HG02623 (cell line): ENCODE results near the gene DNAJB14.

ENCODE experiments used
- ATAC-seq: cut with Tn5 transposase; IDR thresholded peaks from one replicate; pipeline ENCODE4 v1.9.1; 2021; ENCODE audit warnings: moderate library complexity; ENCODE audit not compliant: unreplicated experiment

The DNAJB14 gene

DNA sequence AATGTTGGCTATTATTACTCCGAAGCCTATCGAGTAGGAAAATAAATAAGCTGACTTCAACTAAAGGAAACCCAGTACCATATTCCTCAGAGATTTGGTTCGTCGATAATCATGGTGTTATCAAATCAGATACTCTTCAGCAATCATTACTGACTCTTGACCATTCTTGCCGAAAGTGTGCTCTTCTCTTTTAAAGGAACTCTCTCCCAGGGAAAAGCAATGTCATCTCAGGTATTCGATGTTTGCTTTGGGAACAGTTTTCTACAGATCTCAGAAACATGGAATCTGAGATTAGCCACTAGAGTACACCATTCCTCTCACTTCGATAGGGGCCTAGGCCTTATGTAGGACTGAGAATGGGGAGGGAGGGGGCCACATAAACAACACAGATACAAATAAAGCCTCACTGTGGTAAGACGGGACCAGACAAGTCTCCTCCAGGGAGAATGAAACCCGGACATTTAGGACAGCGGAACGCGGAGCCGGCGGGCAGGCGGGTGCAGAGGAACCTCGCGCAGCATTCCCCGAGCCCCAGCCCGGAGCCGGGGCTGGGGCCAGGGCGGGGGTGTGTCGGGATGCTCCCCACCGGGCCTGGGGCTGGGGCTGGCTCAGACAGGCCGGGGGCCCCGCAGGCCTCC, 581 bp downstream of the DNAJB14 start:
- peak; percentile 0 for ATAC-seq

DNA sequence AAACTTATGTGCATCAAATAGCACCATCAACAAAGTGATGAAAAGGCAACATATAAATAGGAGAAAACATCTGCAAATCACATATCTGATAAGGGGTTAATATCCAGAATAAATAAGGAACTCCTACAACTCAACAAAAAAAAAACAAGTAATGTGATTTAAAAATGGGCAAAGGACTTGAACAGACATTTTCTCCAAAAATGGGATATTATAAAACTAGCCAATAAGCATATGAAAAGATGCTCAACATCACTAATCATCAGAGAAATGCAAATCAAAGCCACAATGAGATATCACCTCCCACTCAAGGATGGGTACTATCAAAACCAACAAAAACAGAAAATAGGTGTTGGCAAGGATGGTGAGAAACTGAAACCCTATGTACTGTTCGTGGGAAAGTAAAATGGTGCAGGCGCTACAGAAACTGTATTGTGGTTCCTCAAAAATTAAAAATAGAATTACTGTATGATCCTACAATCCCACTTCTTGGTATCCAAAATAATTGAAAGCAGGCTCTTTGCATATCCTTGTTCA, 2.4 kb downstream of the DNAJB14 start:
- ATAC-seq: no peak

DNA sequence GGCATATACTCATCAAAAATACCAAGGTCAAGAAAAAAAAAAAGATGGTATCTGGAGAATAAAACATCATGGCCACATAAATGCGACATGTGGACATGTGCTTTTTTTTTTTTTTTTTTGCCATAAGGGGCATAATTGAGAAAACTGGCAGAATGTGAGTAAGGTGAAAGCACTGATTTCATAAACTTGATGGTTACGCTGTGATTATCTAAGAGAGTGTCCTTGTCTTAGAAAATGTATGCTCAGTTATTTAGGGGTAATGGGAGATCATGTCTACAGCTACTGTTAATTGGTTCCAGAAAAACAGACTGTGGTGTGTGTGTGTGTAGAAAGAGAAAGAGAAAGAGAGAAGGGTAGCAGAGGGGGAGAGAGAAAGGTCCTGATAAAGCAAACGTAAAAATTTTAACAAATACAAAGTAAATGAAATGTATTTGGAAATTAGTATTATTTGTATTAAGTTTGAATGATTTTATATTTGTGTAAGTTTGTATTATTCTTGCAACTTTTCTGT, 8.1 kb downstream of the DNAJB14 start:
- ATAC-seq: no peak

DNA sequence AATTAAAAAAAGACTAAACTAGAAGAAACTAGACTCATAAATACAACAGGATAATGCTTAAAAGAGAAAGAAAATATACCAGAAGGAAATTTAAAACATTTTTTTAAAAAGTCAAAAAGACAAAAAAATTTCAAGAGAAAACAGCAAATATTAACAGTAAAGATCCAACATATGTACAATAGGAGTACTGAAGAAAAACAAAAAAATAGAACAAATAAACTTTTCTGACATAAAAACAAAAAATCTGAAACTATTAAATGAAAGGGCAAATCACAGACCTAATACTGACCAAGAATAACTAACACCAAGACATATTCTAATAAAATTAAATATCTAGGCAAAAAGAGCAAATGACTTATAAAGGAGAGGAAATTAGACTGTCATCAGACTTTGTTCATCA, 11.5 kb downstream of the DNAJB14 start:
- no peak for ATAC-seq

DNA sequence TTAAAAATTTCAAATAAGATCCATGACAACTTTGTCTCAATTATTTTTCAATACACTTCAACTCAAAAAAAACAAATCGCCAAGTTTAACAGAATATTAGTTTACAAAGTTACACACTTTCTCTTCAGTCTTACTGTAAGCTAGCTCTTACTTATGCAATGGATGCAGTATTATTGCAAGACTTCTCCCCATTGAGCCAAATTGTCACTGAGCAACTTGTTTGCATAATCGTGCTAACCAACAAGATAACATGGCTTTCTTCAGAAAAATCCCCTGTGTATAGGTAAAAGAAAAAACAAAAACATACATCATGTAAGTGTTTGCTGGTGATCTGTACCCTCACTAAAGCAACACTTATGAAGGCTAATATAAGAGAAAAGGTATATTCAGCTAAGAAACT, 18.9 kb downstream of the DNAJB14 start:
- ATAC-seq: no peak

DNA sequence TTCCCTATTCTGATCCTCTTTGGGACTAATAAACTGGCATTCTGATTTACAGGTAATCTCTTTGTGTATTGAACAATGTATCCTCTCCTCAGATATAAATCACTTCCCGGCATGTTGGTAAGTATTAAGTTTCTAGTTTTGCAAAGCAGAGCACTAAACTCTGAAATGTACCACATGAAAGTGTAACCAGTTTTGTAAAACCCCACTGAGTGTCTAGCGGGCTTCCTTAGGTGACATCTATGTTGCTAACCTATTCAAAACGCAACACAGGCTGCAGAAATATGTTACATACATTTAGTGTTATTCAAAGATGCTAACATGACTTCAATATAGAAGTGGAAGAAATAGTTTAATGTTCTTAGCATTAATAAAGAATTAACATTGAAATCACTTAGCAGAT, 25.2 kb downstream of the DNAJB14 start:
- ATAC-seq: no peak

DNA sequence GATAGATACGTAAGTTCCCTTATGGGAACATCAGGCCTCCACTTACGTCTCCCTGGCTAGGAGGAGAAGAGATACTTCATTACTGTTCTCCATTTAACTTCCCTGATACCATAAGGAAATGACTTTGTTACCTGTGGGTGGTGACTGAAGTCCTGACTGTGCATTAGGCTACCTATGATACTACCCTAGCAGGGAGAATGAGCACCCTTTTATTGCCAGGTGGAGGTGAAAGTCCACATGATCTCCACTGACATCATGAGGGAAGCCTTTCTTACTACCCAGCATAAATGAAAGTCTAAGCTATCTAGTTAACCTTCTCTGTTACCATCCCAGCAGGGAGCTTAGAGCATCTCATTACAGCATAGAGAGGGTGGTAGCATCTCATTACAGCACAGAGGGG, 27.8 kb downstream of the DNAJB14 start:
- no peak for ATAC-seq

DNA sequence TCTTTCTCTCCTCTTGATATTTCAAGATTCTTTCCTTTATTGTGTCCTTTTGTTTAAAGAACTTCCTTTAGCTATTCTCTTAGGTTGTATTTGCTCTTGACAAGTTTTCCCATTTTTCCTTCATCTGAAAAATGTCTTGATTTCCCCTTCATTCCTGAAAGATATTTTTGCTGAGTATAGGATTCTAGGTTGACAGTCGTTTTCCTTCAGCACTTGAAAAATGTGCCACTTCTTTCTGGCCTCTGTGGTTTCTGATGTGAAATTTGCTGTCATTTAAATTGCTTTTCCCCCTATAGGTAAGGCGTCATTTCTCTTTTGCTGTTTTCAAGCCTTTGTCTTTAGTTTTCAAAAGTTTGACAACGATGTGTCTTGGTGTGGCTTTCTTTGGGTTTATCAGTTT, 28.8 kb downstream of the DNAJB14 start:
- ATAC-seq: no peak

DNA sequence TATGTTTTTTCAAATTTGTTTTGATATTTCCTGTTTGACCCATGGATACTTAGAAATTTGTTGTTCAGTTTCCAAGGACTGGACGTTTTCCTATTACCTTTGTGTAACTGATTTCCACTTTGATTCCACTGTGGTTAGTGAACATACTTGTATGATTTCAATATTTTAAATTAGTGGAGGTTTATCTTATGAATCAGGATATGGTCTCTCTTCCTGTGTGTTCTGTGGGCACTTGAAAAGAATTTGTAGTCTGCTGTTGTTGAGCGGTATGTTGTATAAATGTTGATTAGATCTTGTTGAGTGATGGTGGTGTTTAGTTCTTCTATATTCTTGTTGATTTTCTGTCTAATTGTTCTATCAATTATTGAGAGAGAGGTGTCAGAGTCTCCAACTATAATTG, 31.0 kb downstream of the DNAJB14 start:
- no peak for ATAC-seq

DNA sequence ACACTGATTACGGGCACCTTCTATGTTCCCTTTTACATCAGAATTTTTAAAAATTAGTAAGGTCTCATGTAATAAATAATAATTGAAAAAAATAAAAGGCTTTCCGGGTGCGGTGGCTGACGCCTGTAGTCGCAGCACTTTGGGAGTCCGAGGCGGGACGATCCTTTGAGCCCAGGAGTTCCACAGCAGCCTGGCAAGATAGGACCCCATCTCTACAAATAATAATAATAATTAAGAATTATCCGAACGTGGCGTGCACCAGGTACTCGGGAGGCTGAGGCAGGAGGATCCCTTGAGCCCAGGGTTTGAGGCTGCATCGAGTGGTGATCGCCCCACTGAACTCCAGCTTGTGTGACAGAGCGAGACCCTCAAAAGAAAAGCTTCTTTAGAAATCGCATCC, 51.4 kb downstream of the DNAJB14 start:
- ATAC-seq: no peak

DNA sequence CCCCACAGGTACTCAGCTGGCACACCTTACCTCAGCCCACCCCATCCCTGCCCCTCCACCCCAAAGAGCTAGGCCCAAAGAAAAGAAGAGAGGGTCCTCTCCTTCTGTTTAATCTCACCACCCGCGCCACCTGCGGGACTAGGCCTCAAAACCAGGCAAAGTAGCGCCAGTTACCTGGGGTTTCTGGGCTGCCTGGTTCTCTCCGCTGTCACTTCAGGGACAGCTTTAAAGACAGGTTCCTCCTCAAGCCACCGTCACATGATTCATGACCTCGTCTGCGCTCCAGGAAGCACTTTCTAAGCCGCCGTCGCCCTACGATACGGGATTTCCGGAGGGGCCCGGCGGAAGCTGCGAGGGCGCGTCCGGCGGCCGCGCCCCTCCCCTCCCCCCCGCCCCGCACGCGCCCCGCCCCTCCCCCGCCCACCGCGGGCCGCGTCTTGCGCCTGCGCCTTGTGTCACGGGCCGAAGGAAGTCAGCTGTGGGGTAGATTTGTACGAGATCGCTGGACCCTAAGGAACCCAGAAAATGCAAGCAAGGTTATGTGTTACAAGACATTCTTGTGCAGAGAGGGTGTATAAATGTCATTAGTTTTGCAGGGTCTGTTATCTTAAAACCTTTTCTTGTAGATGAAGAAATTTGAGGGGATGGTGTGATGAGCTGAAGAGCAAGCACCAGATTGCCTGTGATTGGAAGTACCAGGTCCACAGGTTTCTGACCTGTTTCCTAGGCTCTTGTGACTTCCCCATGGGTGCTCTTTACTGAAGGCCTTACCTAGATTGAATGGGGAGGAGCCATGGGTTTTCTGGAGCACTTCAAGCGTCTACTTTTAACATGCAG, 52.0 kb downstream of the DNAJB14 start, which contains the start of gene LAMTOR3:
Gene LAMTOR3 (minus strand): TSS at position 267 of the 837 bp plus-strand sequence. CDS start 464 bp downstream, outside the sequence.
- peak; percentile 100 for ATAC-seq

DNA sequence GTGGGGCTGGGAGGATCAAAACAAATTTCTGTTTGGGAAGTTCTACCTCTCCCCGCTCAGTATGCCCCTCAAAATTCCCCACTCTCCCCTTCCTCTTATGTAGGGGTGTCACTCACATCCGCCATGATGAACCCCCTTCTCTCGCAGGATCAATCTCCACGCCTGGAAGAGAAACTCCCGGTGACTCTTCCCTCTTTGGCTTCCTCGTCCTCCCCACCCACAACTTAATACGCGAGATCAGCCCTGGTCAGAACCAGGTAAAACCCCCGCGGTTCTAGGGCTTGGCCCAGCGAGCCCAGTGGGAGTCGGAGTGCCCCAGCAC, 52.6 kb downstream of the DNAJB14 start:
- ATAC-seq: no peak

DNA sequence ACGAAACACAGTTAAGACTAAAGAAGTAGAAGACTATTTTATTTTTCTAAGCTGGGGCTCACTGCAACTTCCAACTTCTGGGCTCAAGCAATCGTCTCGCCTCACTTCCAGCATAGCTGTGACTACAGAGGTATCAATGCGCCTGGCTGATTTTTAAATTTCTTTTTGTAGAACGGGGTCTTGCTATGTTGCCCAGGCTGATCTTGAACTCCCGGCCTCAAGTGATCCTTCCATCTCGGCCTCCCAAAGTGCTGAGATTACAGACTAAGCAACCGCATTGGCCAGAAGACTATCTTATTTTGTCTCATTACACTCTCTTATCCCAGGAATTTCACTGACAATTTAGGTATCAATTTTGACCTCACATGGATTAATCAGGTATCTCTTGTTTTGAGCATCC, 53.4 kb downstream of the DNAJB14 start:
- no peak for ATAC-seq

DNA sequence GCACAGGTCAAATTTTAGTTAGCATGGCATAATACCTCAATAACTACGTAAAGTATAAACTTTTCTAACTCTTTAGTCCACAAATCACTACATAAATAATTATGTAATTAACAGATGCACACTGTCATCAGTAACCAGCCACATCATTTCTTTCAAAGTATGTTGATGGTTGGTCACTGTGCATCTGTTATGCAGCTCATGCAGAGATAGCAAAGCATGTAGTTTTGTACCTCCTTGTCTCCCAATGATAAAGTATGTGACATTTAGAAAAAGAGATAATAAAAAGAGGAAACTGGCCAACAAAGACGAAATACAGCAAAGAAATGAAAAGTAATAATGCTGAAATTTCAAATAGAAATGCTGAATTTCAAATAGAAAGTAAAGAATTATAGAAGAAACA, 55.1 kb downstream of the DNAJB14 start:
- ATAC-seq: no peak

DNA sequence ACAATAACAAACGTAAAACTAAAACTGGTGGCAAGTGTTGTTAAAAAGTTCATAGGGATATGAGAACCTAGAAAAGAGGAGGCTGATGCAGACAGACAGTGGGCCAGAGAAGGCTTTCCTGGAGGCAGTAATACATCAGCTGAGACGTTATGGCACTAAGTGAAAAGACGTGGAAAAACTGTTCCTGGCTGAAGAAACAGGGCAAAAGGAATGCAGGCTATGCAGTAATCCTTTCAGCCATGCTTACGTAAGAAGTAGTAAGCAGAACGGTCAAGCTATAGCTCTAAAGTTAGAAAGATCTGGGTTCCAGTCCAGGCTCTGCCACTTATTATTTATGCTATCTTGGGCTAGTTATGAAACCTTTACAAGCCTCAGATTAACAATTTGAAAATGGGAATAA, 58.6 kb downstream of the DNAJB14 start:
- no peak for ATAC-seq

DNA sequence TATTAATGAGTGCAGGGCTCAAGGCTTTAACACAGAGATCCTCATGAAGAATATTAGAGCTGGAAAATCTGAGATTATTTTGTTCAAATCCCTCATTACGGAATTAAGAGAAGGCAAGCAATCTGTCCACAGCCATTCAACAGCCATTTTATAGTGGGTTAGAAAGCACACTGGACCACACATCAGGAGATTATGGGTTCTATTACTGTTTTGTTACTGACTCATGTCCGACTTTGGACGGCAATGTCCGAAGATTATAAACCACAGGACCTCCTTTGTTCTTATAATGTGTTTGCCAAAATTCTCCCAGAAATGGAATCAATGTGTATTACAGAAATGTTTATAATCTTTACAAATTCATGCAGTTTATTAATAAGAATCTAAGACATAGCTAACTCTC, 60.3 kb downstream of the DNAJB14 start:
- ATAC-seq: no peak

DNA sequence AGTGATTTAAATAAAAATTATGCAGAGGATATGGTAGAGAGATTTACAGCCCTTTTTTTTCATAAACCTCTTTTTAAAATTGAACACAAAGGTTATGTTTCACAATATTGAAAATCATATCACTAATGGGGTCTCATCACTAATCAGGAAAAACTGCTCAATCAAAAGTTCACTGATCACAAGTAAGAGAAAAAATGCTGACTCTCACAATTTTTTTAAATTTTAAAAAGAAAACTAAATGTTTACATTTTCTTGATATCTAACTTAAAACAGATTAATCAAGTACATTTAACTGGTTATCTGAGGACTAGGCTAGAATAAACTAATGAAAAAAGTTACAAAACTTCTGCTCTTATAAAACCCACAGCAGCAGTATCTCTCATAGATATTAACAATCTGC, 60.7 kb downstream of the DNAJB14 start:
- no peak for ATAC-seq

DNA sequence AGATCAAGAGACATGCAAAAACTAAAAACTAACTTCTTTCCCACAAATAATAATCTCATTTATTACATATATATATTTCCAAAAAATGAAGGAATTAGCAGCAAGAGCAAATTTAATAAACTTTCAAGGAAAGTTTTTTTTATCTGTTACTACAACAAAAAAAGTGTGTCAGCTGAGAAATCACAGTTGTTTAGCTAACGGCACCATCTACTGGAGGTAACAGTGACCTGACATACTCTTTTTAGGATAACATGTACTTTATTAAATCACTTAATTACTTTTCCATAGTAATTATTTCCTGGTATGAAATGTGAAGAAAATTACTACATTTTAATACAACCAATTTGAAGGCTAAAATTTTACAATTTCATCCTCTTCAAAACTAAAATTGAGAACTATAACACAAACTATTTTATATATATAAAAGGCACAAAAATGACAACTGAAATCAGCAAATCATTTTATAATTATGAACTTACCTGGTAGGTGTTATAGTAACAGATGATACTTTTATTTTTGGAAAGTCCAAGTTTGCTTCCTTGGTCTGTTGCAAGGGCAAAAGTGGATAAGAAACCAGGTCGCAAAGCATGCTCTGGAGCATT, 61.3 kb downstream of the DNAJB14 start:
- ATAC-seq: no peak

DNA sequence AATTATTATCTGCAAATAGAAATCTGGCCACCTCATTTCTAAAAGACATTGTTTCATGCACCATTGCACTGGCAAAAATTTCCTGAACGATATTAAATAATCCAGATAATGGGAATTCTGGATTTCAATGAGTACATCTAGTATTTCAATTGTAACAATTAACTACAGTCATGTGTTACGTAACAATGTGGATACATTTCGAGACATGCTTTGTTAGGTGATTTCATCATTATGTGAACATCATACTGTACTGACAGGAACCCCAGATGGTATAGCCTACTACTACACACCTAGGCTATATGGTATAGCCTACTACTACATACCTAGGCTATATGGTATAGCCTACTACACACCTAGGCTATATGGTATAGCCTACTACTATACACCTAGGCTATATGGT, 67.0 kb downstream of the DNAJB14 start:
- ATAC-seq: no peak

DNA sequence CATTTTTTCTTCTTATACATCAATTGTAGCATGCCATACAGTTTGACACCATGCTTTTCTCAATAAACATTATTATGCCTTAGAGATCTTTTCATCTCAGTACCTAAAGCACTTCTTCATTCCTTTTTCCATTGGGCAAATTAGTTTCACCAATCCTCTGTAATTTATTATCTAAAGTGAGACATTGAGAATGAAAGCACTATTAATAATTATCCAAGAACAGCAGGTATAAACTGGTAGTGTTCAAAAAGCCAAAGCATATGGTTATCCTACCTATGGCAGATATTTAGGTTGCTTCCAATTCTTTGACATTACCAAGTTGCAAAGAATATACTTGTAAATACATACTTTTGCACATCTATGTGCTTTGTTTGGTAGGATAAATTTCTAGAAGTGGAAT, 67.8 kb downstream of the DNAJB14 start:
- ATAC-seq: no peak

DNA sequence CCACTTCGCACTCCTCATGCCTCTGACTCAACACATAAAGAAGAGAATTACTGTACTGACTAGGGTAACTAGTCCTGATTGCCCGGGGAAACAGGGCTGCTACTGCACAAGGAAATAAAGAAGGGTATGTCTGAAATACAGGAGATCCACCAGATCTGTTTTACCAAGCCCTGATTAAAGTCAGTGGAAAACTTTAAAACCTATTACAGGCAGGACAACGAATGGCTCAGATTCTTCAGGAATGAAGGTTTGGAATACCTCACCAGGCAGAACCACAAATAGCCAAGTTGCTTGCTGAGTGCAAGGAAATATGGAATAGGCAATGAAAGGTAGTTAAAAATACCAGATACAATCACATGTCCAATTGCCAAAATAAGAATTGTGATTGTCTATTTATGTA, 69.5 kb downstream of the DNAJB14 start:
- ATAC-seq: no peak

DNA sequence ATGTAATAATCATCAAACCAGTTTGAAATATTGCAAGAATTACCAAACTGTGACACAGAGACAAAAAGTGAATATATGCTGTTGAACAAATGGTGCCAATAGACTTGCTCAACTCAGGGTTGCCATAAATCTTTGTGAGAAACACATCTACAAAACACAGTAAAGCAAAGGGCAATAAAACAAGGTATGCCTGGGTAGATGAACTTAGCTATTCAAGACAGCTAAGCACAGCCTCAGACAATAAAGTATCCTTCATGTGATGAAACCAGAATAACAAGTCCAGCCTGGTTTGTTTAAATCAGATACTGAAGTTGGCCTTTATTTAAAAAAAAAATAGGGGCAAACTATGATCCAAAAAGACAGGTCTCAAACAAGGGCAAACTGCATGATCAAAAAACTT, 71.3 kb downstream of the DNAJB14 start:
- ATAC-seq: no peak
